HepG2 (cell line): ENCODE data around the gene TCF20. TPM values are rescaled to one million over a fixed set of nuclear protein-coding genes. Genes with fewer than 3 reads are reported as not detected.

Experiments
- CREB1 ChIP-seq, 2 experiments: fragments of 450-650 bp in 1 of 2; IDR thresholded peaks; 2 replicates each; pipeline ENCODE4 v1.6.1; 2016 to 2017; ENCODE audit warnings: control low read depth in 1 of 2, mild to moderate bottlenecking in 1 of 2, missing compliant biosample characterization in 1 of 2, missing genetic modification characterization in 1 of 2
- DPF2 ChIP-seq: sonication (generic); formaldehyde crosslinking; IDR thresholded peaks from 2 replicates; pipeline ENCODE4 v1.4.0; 2020; ENCODE audit warnings: mild to moderate bottlenecking, low read depth, missing genetic modification reagents, borderline replicate concordance
- MEF2D ChIP-seq: sonication (generic); formaldehyde crosslinking; IDR thresholded peaks from 2 replicates; pipeline ENCODE4 v1.5.1; 2020; ENCODE audit warnings: mild to moderate bottlenecking, missing genetic modification reagents
- PCBP2 ChIP-seq: fragments of 200-400 bp; formaldehyde crosslinking; optimal IDR thresholded peaks from 2 replicates; pipeline ENCODE3; 2018; ENCODE audit warnings: low read length, low read depth; ENCODE audit not compliant: poor library complexity, severe bottlenecking
- PHF20 ChIP-seq: sonication (generic); formaldehyde crosslinking; IDR thresholded peaks from 2 replicates; pipeline ENCODE4 v1.5.0; 2020; ENCODE audit warnings: mild to moderate bottlenecking, missing genetic modification reagents
- SNRNP70 ChIP-seq: fragments of 200-400 bp; formaldehyde crosslinking; IDR thresholded peaks from 2 replicates; pipeline ENCODE4 v1.6.1; 2017; ENCODE audit warnings: mild to moderate bottlenecking, low read depth, low read length, moderate library complexity
- TFDP1 ChIP-seq: IDR thresholded peaks from 2 replicates; pipeline ENCODE4 v1.6.1; 2016; ENCODE audit warnings: missing compliant biosample characterization, missing genetic modification reagents, borderline replicate concordance
- THYN1 ChIP-seq: sonication (generic); formaldehyde crosslinking; IDR thresholded peaks from 2 replicates; pipeline ENCODE4 v1.8.1; 2023; ENCODE audit warnings: low read depth, mild to moderate bottlenecking, moderate library complexity, missing genetic modification reagents, borderline replicate concordance
- TOPORS ChIP-seq: sonication (generic); formaldehyde crosslinking; IDR thresholded peaks from 2 replicates; pipeline ENCODE4 v1.8.0; 2023; ENCODE audit warnings: mild to moderate bottlenecking, missing genetic modification reagents
- XRCC5 ChIP-seq: fragments of 200-400 bp; formaldehyde crosslinking; optimal IDR thresholded peaks from 2 replicates; pipeline ENCODE3; 2017; ENCODE audit warnings: mild to moderate bottlenecking, low read length
- ZBTB43 ChIP-seq: sonication (generic); formaldehyde crosslinking; conservative IDR thresholded peaks from 2 replicates; pipeline ENCODE4 v1.4.0; 2020; ENCODE audit warnings: missing genetic modification reagents
- ZFX ChIP-seq: sonication (generic); formaldehyde crosslinking; IDR thresholded peaks from 2 replicates; pipeline ENCODE4 v1.4.0; 2020; ENCODE audit warnings: mild to moderate bottlenecking, low read depth, missing genetic modification reagents, moderate library complexity
- ZGPAT ChIP-seq: IDR thresholded peaks from 2 replicates; pipeline ENCODE4 v1.6.1; 2016; ENCODE audit warnings: mild to moderate bottlenecking
- ZNF33A ChIP-seq: sonication (generic); formaldehyde crosslinking; IDR thresholded peaks from 2 replicates; pipeline ENCODE4 v1.5.1; 2020; ENCODE audit warnings: missing genetic modification reagents, mild to moderate bottlenecking, moderate library complexity, borderline replicate concordance
- ZNF431 ChIP-seq: sonication (generic); formaldehyde crosslinking; IDR thresholded peaks from 2 replicates; pipeline ENCODE4 v1.9.0; 2022; ENCODE audit warnings: missing genetic modification reagents, low read depth, mild to moderate bottlenecking, borderline replicate concordance
- ZNF503 ChIP-seq: sonication (generic); formaldehyde crosslinking; IDR thresholded peaks from 2 replicates; pipeline ENCODE4 v1.4.0; 2020; ENCODE audit warnings: missing genetic modification reagents
- ZNF788 ChIP-seq: sonication (generic); formaldehyde crosslinking; IDR thresholded peaks from 2 replicates; pipeline ENCODE4 v1.5.0; 2020; ENCODE audit warnings: mild to moderate bottlenecking, missing genetic modification reagents, borderline replicate concordance
- polyA plus RNA-seq, 8 experiments: library from polyadenylated mRNA; depleted of rRNA in 3 of 8; stranded (reverse) in 7 of 8; unstranded in 1 of 8; fragments of >200 nt; fragmentation: Illumina TruSeq in 4 of 8; extraction: Trizol in 4 of 8; gene quantifications; 2 replicates each; pipeline versions ENCODE4 v1.2.1 to v1.2.3, GENCODE V29; 2011 to 2016; ENCODE audit warnings: low read depth in 4 of 8, missing spikeins in 1 of 8, mixed read lengths in 1 of 8; ENCODE audit not compliant: insufficient read depth in 1 of 8
- total RNA-seq, 5 experiments: library from RNA; depleted of rRNA; stranded (reverse); fragments of >200 nt; fragmentation: Illumina TruSeq; extraction: Trizol; gene quantifications; 2 replicates each; pipeline ENCODE4 v1.2.3, GENCODE V29; 2016; ENCODE audit warnings: low read depth in 1 of 5

Gene TCF20
- total and polyA plus RNA-seq, 2 of the 13 experiments (the other 11 are each of a cell fraction or from before 2014, with no cell fraction given), result 12.8 to 23.7 TPM

- no peak for TF ChIP-seq ZNF503
- TF ChIP-seq THYN1 (CRISPR knock-in tag), result peak; percentile 59; the same call in 1 of the 2 replicates
- TF ChIP-seq DPF2, result peak; percentile 79; the same call in 1 of the 2 replicates
- peak; percentile 45; the same call in 1 of the 2 replicates for TF ChIP-seq PHF20
- TF ChIP-seq MEF2D (CRISPR knock-in tag), result no peak; the same call in 1 of the 2 replicates
- peak; percentile 91 for TF ChIP-seq TFDP1
- peak; percentile 68; the same call in 1 of the 2 replicates for TF ChIP-seq ZBTB43
- no peak for TF ChIP-seq ZNF431 (CRISPR knock-in tag)
- TF ChIP-seq ZGPAT (CRISPR knock-in tag), result peak; percentile 86
- peak; percentile 90 for TF ChIP-seq XRCC5
- peak; percentile 82; the same call in 1 of the 2 replicates for TF ChIP-seq ZNF788 (CRISPR knock-in tag)
- TF ChIP-seq ZNF33A (CRISPR knock-in tag), result no peak
- no peak for TF ChIP-seq PCBP2
- peak; percentile 69 for TF ChIP-seq ZFX (CRISPR knock-in tag)
- peak; percentile 90; the same call in 1 of the 2 replicates for TF ChIP-seq TOPORS (CRISPR knock-in tag)
- TF ChIP-seq CREB1 (IDR thresholded peaks at IDR 0.05), result 0 out of 2 replicates have a peak, but pooled peaks have one; percentile 21
- TF ChIP-seq CREB1 (CRISPR knock-in tag; IDR thresholded peaks at IDR 0.05), result no peak; the same call in 1 of the 2 replicates
- TF ChIP-seq SNRNP70, result no peak
Measured at GRCh38 chr22:42313804-42314581, 43.5 kb upstream of the TCF20 start (continued).
